HG02610 (cell line): ENCODE data around the gene KRTAP21-3.

Experiments used
- ATAC-seq: cut with Tn5 transposase; IDR thresholded peaks from one replicate; pipeline ENCODE4 v1.9.1; 2021; ENCODE audit warnings: mild to moderate bottlenecking, moderate library complexity; ENCODE audit not compliant: unreplicated experiment

The KRTAP21-3 gene

GRCh38 chr21:30668776-30669175, 49.8 kb downstream of the KRTAP21-3 start:
- ATAC-seq: no peak
